Prostate gland (tissue), 2 donors: ENCODE data around the gene MAML2.

Source experiments
- POLR2A ChIP-seq: fragments of 450-650 bp; IDR thresholded peaks from one replicate; pipeline ENCODE4 v1.6.1; 2016; ENCODE audit warnings: antibody characterized with exemption, mild to moderate bottlenecking
- POLR2AphosphoS5 ChIP-seq: sonication (generic); formaldehyde crosslinking; IDR thresholded peaks from one replicate; pipeline ENCODE4 v1.6.1; 2017; ENCODE audit warnings: antibody characterized with exemption
- TF ChIP-seq, protein P1 (sequence below), 4 experiments: fragments of 200-600 bp in 2 of 4; fragments of 450-650 bp in 2 of 4; sonication (generic) in 2 of 4; IDR thresholded peaks; 1 replicate in 3 of 4; 2 replicates in 1 of 4; pipeline ENCODE4 v1.5.1; 2016 to 2019; ENCODE audit warnings: antibody characterized with exemption in 4 of 4, mild to moderate bottlenecking in 2 of 4, moderate library complexity in 2 of 4

DNA sequence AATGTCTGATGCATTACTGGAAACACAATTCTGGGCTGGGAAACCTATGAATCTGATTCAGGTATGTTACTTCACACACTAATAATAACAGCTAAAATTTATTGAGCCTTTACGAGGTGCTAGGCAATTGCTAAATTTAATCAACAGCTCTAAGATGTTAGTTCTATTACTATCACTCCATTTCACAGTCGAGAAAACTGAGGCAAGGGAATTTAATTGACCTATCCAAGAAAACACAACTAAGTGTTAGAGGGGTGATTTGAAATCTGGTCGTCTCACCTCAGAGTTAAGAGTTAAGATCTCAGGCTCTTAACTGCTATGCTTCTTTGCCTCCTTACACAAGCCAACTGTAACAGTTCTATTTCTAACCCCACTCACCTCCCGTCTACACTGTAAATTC is 8.8 kb downstream of the MAML2 start:
- TF ChIP-seq, protein P1, sequence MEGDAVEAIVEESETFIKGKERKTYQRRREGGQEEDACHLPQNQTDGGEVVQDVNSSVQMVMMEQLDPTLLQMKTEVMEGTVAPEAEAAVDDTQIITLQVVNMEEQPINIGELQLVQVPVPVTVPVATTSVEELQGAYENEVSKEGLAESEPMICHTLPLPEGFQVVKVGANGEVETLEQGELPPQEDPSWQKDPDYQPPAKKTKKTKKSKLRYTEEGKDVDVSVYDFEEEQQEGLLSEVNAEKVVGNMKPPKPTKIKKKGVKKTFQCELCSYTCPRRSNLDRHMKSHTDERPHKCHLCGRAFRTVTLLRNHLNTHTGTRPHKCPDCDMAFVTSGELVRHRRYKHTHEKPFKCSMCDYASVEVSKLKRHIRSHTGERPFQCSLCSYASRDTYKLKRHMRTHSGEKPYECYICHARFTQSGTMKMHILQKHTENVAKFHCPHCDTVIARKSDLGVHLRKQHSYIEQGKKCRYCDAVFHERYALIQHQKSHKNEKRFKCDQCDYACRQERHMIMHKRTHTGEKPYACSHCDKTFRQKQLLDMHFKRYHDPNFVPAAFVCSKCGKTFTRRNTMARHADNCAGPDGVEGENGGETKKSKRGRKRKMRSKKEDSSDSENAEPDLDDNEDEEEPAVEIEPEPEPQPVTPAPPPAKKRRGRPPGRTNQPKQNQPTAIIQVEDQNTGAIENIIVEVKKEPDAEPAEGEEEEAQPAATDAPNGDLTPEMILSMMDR (IDR thresholded peaks at IDR 0.05), result no peak
- TF ChIP-seq POLR2A (no peak), POLR2AphosphoS5 (no peak)
